ENCODE results near the gene ANKRD29.

Gene ANKRD29

DNA sequence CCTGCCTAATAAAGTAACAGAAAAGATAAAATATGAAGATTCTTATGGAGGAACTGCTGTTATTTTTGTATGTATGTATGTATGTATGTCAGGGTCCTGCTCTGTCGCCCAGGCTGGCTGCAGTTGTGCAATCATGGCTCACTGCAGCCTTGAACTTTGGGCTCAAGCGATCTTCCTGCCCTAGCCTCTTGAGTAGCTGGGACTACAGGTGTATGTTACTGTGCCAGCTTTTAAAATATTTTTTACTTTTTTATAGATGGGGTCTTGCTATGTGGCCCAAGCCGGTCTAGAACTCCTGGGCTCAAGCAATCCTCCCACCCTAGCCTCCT lies 26.7 kb downstream of the ANKRD29 start:
- TF ChIP-seq, protein P1, sequence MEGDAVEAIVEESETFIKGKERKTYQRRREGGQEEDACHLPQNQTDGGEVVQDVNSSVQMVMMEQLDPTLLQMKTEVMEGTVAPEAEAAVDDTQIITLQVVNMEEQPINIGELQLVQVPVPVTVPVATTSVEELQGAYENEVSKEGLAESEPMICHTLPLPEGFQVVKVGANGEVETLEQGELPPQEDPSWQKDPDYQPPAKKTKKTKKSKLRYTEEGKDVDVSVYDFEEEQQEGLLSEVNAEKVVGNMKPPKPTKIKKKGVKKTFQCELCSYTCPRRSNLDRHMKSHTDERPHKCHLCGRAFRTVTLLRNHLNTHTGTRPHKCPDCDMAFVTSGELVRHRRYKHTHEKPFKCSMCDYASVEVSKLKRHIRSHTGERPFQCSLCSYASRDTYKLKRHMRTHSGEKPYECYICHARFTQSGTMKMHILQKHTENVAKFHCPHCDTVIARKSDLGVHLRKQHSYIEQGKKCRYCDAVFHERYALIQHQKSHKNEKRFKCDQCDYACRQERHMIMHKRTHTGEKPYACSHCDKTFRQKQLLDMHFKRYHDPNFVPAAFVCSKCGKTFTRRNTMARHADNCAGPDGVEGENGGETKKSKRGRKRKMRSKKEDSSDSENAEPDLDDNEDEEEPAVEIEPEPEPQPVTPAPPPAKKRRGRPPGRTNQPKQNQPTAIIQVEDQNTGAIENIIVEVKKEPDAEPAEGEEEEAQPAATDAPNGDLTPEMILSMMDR (IDR thresholded peaks at IDR 0.05; ENCODE audit: borderline replicate concordance, insufficient read depth, low read depth, low read length) = no peak
- H3K4me3 ChIP-seq (ENCODE audit: low read depth, low read length) = no peak overlapping the region

GRCh38 chr18:23635283-23636070 lies 27.2 kb downstream of the ANKRD29 start:
- no peak overlapping the region for H3K4me3 ChIP-seq (ENCODE audit: low read depth, low read length)
- TF ChIP-seq, protein P1 (IDR thresholded peaks at IDR 0.05; ENCODE audit: borderline replicate concordance, insufficient read depth, low read depth, low read length) = no peak

- no peak overlapping the region for H3K4me3 ChIP-seq (ENCODE audit: low read depth, low read length)
- TF ChIP-seq, protein P1 (IDR thresholded peaks at IDR 0.05; ENCODE audit: borderline replicate concordance, insufficient read depth, low read depth, low read length) = no peak
Measured at GRCh38 chr18:23634692-23635091, 28.0 kb downstream of the ANKRD29 start.

DNA sequence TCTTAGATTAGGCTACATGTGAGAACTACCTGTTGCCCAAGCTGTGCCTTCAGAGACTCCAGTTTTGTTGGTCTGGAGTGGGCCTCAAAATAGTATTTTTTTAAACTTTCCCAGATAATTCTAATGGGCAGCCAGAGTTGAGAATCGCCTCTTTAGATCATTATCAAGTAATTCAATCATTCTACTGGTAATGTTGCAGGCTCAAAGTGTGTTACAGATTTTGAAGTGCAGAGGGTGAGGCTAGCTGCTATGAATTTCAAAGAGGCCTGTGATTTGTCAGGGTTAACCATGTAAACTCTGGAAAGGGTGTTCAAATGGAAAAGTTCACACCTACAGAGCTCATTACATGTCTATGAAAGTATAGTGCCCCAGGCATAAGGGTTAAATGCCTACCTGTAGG lies 30.1 kb downstream of the ANKRD29 start:
- TF ChIP-seq, protein P1 (IDR thresholded peaks at IDR 0.05; ENCODE audit: borderline replicate concordance, insufficient read depth, low read depth, low read length) = no peak
- no peak overlapping the region for H3K4me3 ChIP-seq (ENCODE audit: low read depth, low read length)

GRCh38 chr18:23631746-23632145 lies 31.0 kb downstream of the ANKRD29 start:
- TF ChIP-seq, protein P1 (IDR thresholded peaks at IDR 0.05; ENCODE audit: borderline replicate concordance, insufficient read depth, low read depth, low read length) = no peak
- no peak overlapping the region for H3K4me3 ChIP-seq (ENCODE audit: low read depth, low read length)

GRCh38 chr18:23631312-23631711 lies 31.4 kb downstream of the ANKRD29 start:
- TF ChIP-seq, protein P1 (IDR thresholded peaks at IDR 0.05; ENCODE audit: borderline replicate concordance, insufficient read depth, low read depth, low read length) = no peak
- no peak overlapping the region for H3K4me3 ChIP-seq (ENCODE audit: low read depth, low read length)

DNA sequence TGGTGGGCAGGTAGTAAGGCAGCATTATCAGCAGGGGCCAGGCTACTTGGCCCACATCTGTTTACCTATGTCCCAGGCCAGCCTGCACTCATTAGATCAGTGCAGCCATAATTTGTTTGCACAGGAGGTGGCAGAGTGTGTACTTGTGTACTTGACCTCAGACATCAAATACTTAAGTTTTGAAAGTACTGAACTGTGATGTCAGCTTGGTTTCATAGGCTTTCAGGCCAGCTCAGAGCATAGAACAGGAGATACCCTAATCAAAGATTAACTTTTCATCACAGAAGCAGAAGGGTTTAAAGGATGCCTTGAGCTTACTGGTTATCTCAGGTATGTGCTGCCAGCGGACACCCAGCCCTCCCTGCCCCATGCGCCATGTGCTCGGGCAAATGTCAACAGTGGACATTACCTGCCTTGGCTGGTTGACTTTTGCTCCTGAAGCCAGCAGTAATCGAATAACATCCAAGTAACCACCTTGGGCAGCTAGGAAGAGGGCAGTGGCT lies 33.2 kb downstream of the ANKRD29 start:
- H3K4me3 ChIP-seq (ENCODE audit: low read depth, low read length) = no peak overlapping the region
- TF ChIP-seq, protein P1 (IDR thresholded peaks at IDR 0.05; ENCODE audit: borderline replicate concordance, insufficient read depth, low read depth, low read length) = no peak
